ENCODE measurements around the gene GPR35.

GPR35 gene

DNA sequence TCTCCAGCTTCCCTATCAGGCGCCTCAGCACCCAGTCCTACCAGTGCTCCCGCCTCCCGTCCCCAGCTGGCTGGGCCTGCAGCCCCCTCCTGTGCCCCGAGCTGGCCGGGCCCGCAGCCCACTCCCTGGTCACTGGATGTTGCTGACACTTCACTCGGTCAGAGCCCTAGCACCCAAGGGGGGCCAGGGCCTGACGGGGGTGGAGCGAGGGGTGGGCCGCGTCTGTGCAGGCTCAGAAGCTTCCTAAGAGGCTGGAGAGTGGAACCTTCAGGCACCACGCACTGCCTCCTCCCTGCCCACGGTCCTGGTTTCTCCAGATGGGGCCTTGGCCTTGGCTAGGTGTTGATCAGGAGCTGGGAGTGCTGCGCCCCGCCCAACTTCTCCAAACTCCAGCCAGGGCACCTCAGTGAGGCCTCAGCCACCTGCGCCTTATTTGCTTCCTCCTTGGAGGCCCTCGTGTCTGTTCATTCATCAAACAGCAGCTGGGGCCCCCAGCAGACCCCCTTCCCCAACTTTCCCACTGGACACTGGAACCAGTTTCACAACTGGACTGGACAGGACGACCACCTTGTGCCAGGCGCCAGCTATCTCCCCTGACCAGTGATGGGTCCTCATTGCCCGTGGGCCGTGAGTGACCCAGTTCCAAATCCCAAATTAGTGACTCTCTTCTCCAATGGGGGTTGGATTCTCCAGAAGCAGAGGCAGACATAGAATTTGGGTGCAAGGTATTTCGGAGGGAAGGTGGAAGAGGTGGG is 22.0 kb upstream of the GPR35 start:
- peak; percentile 14 for DNase-seq

GRCh38 chr2:240603846-240604245 is 21.4 kb upstream of the GPR35 start:
- DNase-seq = peak; percentile 15

GRCh38 chr2:240604291-240604938 is 20.9 kb upstream of the GPR35 start:
- peak; percentile 69 for DNase-seq

- DNase-seq = no peak
Observed at GRCh38 chr2:240604939-240605716, 20.2 kb upstream of the GPR35 start.

- DNase-seq = no peak
Observed at GRCh38 chr2:240605867-240606743, 19.2 kb upstream of the GPR35 start.

- DNase-seq = peak; percentile 26
Observed at GRCh38 chr2:240611601-240612210, 13.6 kb upstream of the GPR35 start.

DNA sequence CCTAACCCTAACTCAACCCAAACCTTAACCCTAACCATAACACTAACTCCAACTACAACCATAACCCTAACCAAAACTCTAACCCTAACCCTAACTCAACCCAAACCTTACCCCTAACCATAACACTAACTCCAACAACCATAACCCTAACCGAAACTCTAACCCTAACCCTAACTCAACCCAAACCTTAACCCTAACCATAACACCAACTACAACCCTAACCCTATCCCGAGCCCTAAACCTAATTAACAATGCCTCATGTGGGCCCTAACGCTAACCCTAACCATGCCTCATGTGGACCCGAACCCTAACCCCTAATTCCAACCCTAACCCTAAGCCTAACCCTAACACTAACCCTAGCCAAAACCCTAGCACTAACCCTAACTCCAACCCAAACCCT is 11.5 kb upstream of the GPR35 start:
- no peak for DNase-seq

DNA sequence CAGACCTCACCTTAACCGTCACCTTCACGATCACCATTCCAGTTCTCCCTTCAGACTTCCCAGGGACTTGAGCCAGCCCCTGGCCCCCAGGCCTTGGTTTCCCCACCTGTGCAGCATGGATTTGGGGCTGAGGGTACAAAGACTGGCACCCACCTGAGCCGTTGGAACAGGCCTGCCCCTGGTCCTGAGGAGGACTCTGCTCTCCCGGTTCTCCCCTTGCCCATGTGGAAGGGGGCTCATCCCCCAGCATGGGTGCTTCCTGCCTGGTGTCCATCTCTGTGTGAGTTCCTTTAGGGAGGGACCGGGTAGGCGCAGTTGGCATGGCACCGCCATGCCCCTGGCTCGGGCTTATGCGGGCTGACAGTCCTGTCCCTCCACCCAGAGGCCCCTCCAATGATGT is 10.9 kb upstream of the GPR35 start:
- peak; percentile 2 for DNase-seq

DNA sequence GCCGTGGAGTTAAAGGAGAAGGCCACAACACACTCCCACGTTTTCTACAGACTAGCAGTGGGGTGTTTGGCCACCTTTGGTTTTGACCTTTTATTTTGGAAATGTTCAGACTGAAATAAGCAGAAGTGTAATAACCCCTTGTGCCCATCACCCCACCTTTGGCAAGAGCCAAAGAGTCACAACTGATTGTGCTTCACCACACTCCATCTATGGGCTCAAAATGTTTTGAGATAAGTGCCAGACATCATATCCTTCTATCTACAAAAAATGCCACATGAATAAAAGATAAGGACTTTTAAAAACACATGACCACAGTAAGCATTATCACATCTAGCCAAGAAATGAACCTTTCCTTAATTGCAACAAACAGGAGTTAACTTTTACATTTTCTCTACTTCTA is 9.9 kb upstream of the GPR35 start:
- peak; percentile 5 for DNase-seq

- DNase-seq = peak; percentile 8
Observed at GRCh38 chr2:240615820-240616547, 9.3 kb upstream of the GPR35 start.

- DNase-seq = peak; percentile 1
Observed at GRCh38 chr2:240616860-240617666, 8.2 kb upstream of the GPR35 start.

DNA sequence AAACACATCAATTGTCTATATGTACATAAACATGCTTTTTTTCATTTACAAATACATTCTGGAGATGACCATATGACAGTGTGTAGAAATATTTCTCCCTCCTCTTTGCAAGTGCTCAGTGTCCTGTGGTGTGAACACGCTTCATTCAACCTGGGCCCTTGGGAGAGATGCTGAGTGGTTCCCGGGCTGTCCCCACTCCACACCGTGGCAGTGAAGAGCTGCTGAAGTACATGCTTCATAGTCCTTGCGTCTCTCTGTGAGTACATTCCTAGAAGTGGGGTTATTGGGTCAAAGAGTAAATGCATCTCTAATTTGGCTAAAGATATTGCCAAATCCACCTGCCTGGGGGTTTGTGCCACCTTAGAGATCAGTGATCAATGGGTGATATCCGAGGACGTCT is 6.5 kb upstream of the GPR35 start:
- DNase-seq = no peak

DNA sequence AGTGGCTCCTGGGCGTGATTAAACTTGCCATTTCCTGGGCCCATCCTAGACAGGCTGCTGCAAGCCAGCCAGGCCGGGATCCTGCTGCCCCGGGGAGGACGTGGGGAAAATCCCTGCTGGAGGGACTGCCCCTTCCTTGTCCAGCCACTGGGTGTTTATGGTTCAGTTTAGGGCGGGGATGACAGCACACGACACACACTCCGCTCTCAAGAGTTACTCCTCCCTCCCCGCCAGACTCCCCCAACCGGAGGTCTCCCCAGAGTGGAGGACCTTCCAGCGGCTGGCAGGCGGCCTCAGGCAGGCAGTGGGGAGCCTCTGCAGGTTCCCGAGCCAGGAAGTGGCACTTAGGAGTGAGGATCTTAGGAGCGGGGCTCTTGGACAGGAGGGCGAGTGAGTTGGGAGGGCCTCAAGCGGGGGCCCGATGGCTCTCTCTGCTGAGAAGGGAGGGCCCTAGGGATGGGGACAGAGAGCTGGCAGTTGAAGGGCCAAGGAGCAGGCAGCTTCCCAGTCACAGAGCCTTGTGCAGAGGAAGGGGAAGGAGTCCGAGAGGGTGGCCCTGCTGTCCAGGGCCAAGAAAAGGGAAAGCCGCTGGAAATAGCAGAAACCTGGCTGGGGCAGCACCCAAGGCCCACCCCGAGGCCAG is 5.7 kb upstream of the GPR35 start:
- DNase-seq = peak; percentile 7

DNA sequence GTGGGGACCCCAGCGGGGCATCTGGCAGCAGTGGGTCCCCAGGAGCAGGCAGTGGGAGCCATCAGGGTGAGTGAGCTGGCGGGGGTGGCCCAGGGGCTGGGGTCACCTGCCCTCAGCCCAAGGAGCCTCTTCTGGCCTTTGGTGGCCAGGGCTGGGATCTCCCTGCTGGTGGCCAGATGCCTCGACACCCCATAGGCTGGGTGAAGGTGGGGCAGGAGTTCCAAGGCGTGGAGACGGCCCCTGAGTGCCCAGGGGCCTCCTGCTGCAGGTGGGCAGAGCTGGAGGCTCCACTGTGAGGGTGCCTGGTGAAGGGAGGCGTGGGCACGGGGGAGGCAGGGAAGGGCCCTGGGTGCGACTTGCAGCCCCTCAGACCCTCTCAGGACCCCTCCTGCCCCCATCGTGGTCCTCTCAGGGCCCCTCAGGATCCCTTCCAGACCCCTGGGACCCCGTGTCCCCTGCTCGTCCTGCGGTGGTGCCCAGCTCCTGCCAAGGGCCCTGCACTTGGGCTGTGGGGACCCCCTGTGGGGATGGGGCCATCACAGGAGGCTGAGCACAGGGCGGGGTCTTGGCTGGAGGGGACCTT is 5.0 kb upstream of the GPR35 start:
- peak; percentile 10 for DNase-seq

- DNase-seq = peak; percentile 16
Observed at GRCh38 chr2:240620859-240621258, 4.4 kb upstream of the GPR35 start.

DNA sequence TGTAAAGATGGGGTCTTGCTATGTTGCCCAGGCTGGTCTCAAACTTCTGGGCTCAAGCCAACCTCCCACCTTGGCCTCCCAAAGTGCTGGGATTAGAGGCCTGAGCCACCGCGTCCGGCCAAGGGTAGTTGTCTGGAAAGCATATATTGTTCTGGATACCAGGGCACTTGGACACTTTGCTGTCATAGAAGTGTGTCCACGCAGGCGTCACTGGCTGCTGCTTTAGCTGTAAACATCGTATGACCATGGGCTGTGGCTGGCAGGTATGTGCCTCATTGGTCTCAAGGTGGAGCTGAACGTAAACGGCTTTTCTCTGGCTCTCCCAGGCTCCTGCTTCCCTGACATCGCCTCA is 3.2 kb upstream of the GPR35 start:
- peak; percentile 14 for DNase-seq

GRCh38 chr2:240622531-240623235 is 2.6 kb upstream of the GPR35 start:
- DNase-seq = peak; percentile 41

GRCh38 chr2:240623531-240624010 is 1.7 kb upstream of the GPR35 start:
- peak; percentile 17 for DNase-seq
